H9 (cell line): Measurements from ENCODE around the gene C2orf72. TPM values are rescaled to one million over a fixed set of nuclear protein-coding genes. Genes with fewer than 3 reads are reported as not detected.

Experiments
- DNase-seq: peaks from one replicate; pipeline ENCODE4 v3.0.0-alpha.2; 2017
- H2AFZ ChIP-seq: one replicate; pipeline ENCODE4 v1.6.1; 2013; ENCODE audit warnings: mild to moderate bottlenecking, low read length, control low read depth, moderate library complexity
- H2AK5ac ChIP-seq: 2 replicates; pipeline ENCODE4 v1.6.1; 2013; ENCODE audit warnings: low read length, control low read depth, mixed read lengths; ENCODE audit not compliant: insufficient read length
- H2BK120ac ChIP-seq: one replicate; pipeline ENCODE4 v1.6.1; 2013; ENCODE audit warnings: low read depth, mild to moderate bottlenecking, low read length, control low read depth, inconsistent platforms; ENCODE audit not compliant: poor library complexity, severe bottlenecking
- H2BK12ac ChIP-seq: 2 replicates; pipeline ENCODE4 v1.6.1; 2013; ENCODE audit warnings: low read length, control low read depth, mixed read lengths, low read depth; ENCODE audit not compliant: insufficient read length
- H2BK15ac ChIP-seq: 2 replicates; pipeline ENCODE4 v1.6.1; 2013; ENCODE audit warnings: low read depth, low read length, control low read depth
- H2BK20ac ChIP-seq: one replicate; pipeline ENCODE4 v1.6.1; 2013; ENCODE audit warnings: low read depth, mild to moderate bottlenecking, low read length, control low read depth, inconsistent platforms; ENCODE audit not compliant: poor library complexity, severe bottlenecking
- H2BK5ac ChIP-seq: 2 replicates; pipeline ENCODE4 v1.6.1; 2013; ENCODE audit warnings: low read length, control low read depth, mixed read lengths; ENCODE audit not compliant: insufficient read length
- H3K14ac ChIP-seq: 2 replicates; pipeline ENCODE4 v1.6.1; 2013; ENCODE audit warnings: low read length, control low read depth; ENCODE audit not compliant: insufficient read depth
- H3K18ac ChIP-seq: 2 replicates; pipeline ENCODE4 v1.6.1; 2013; ENCODE audit warnings: low read depth, mild to moderate bottlenecking, mixed read lengths, low read length, control low read depth; ENCODE audit not compliant: insufficient read length
- H3K23ac ChIP-seq: 2 replicates; pipeline ENCODE4 v1.6.1; 2013; ENCODE audit warnings: low read length, control low read depth, mixed read lengths, low read depth; ENCODE audit not compliant: insufficient read length
- H3K23me2 ChIP-seq: 2 replicates; pipeline ENCODE4 v1.6.1; 2013; ENCODE audit warnings: low read depth, mild to moderate bottlenecking, mixed read lengths, low read length, control low read depth; ENCODE audit not compliant: insufficient read length, poor library complexity, severe bottlenecking
- H3K27ac ChIP-seq: 2 replicates; pipeline ENCODE4 v1.5.1; 2013; ENCODE audit warnings: low read length, control low read depth, mixed read lengths, low read depth; ENCODE audit not compliant: insufficient read length
- H3K27me3 ChIP-seq: 2 replicates; pipeline ENCODE4 v1.6.1; 2013; ENCODE audit warnings: low read length, control low read depth, inconsistent platforms; ENCODE audit not compliant: insufficient read depth
- H3K4ac ChIP-seq: 2 replicates; pipeline ENCODE4 v1.6.1; 2013; ENCODE audit warnings: low read depth, mild to moderate bottlenecking, control low read depth, inconsistent platforms, low read length, moderate library complexity
- H3K4me1 ChIP-seq: 2 replicates; pipeline ENCODE4 v1.6.1; 2013; ENCODE audit warnings: low read length, control low read depth, inconsistent platforms; ENCODE audit not compliant: insufficient read depth
- H3K4me2 ChIP-seq: 2 replicates; pipeline ENCODE4 v1.6.1; 2013; ENCODE audit warnings: low read length, control low read depth, mixed read lengths; ENCODE audit not compliant: insufficient read length, insufficient read depth
- H3K56ac ChIP-seq: 2 replicates; pipeline ENCODE4 v1.6.1; 2013; ENCODE audit warnings: low read depth, mild to moderate bottlenecking, mixed read lengths, low read length, control low read depth; ENCODE audit not compliant: insufficient read length
- H3K79me1 ChIP-seq: 2 replicates; pipeline ENCODE4 v1.6.1; 2013; ENCODE audit warnings: low read depth, mild to moderate bottlenecking, moderate library complexity, low read length, control low read depth, inconsistent platforms; ENCODE audit not compliant: insufficient read depth, poor library complexity, severe bottlenecking
- H3K79me2 ChIP-seq: 2 replicates; pipeline ENCODE4 v1.6.1; 2013; ENCODE audit warnings: low read length, control low read depth, inconsistent platforms; ENCODE audit not compliant: insufficient read depth
- H3K9ac ChIP-seq: 2 replicates; pipeline ENCODE4 v1.6.1; 2013; ENCODE audit warnings: low read length, control low read depth, mixed read lengths; ENCODE audit not compliant: insufficient read length; ENCODE audit errors: extremely low read depth
- H3K9me3 ChIP-seq: one replicate; pipeline ENCODE4 v1.6.1; 2013; ENCODE audit warnings: low read depth, low read length, inconsistent platforms; ENCODE audit not compliant: control insufficient read depth
- H3T11ph ChIP-seq: one replicate; pipeline ENCODE4 v1.6.1; 2013; ENCODE audit warnings: mild to moderate bottlenecking, low read length, control low read depth, inconsistent platforms
- H4K20me1 ChIP-seq: one replicate; pipeline ENCODE4 v1.6.1; 2013; ENCODE audit not compliant: control insufficient read depth, insufficient read length, insufficient read depth
- H4K5ac ChIP-seq: 2 replicates; pipeline ENCODE4 v1.6.1; 2013; ENCODE audit warnings: low read depth, mild to moderate bottlenecking, mixed read lengths, low read length, control low read depth; ENCODE audit not compliant: insufficient read length
- H4K8ac ChIP-seq: replicated peaks from 2 replicates; pipeline ENCODE4 v1.6.1; 2013; ENCODE audit warnings: low read length, control low read depth, mixed read lengths, low read depth; ENCODE audit not compliant: insufficient read length
- H4K91ac ChIP-seq: 2 replicates; pipeline ENCODE4 v1.6.1; 2013; ENCODE audit warnings: low read depth, mild to moderate bottlenecking, moderate library complexity, mixed read lengths, low read length, control low read depth; ENCODE audit not compliant: insufficient read length
- H3K27ac Mint-ChIP-seq, 3 experiments: 2 replicates in 2 of 3; 3 replicates in 1 of 3; pipeline ENCODE4 v1.8.0; 2020 to 2021; ENCODE audit warnings: mixed read lengths in 3 of 3, mild to moderate bottlenecking in 1 of 3, moderate library complexity in 1 of 3
- H3K27me3 Mint-ChIP-seq: 2 replicates; pipeline ENCODE4 v1.8.0; 2021; ENCODE audit warnings: low read depth, mild to moderate bottlenecking, moderate library complexity, mixed read lengths
- H3K36me3 Mint-ChIP-seq, 3 experiments: 2 replicates in 2 of 3; 3 replicates in 1 of 3; pipeline ENCODE4 v1.8.0; 2020 to 2021; ENCODE audit warnings: low read depth in 3 of 3, mixed read lengths in 3 of 3; ENCODE audit not compliant: insufficient read depth in 1 of 3
- H3K4me1 Mint-ChIP-seq, 2 experiments: 2 replicates each; pipeline ENCODE4 v1.8.0; 2020; ENCODE audit warnings: mixed read lengths in 2 of 2
- H3K4me3 Mint-ChIP-seq, 2 experiments: 2 replicates in 1 of 2; 3 replicates in 1 of 2; pipeline ENCODE4 v1.8.0; 2020 to 2021; ENCODE audit warnings: mild to moderate bottlenecking in 2 of 2, mixed read lengths in 2 of 2, moderate library complexity in 1 of 2
- H3K9me3 Mint-ChIP-seq, 2 experiments: 2 replicates in 1 of 2; 3 replicates in 1 of 2; pipeline ENCODE4 v1.8.0; 2020; ENCODE audit warnings: mild to moderate bottlenecking in 2 of 2, mixed read lengths in 2 of 2, moderate library complexity in 1 of 2
- WGBS: extraction: QIAGEN DNeasy Blood & Tissue Kit; methylation state at CpG from one replicate; pipeline ENCODE4 v1.1.7; 2013; ENCODE audit warnings: missing lambda C conversion rate, low lambda C conversion rate, mixed read lengths; ENCODE audit not compliant: insufficient read length; ENCODE audit errors: extremely low coverage; 5-methylcytosine and 5-hydroxymethylcytosine counted together
- total RNA-seq: library from RNA; stranded (reverse); gene quantifications from 2 replicates; pipeline ENCODE4 v1.2.1, GENCODE V29; 2021
- TF ChIP-seq, protein P1 (sequence below): fragments of 200-600 bp; sonication (generic); conservative IDR thresholded peaks from 3 replicates; pipeline ENCODE4 v1.8.0; 2021; ENCODE audit warnings: antibody characterized with exemption, mild to moderate bottlenecking

C2orf72 gene
- total RNA-seq, 1 experiment from 2014 or later, result 1.0 TPM

DNA sequence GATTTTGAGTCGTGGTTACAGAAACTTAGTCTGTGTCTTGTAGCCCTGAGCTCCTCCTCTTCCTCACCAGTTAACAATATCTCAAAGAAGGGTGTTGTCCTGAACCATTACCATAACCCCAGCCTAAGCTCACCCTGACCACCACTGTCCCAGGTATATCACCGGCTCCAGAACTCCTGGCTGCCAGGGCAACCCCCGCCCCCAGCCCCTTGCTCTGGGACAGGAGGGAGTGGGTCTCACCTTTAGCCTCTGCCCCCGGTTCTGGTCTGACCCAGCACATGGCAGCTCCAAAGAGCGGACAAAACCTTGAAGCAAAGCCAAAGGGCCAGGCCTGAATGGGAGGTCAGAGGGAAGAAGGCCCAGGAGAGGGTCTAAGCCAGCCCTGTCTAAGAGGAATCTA lies 13.8 kb downstream of the C2orf72 start:
- H4K8ac ChIP-seq, result no peak overlapping the region
- H2AK5ac ChIP-seq, result no peak overlapping the region
- no peaks in the 10 kb centered on the region for H3K23me2 ChIP-seq
- H3K9me3 ChIP-seq, result no peaks in the 10 kb centered on the region
- H3K4me2 ChIP-seq, result no peak overlapping the region
- no peak overlapping the region for H3T11ph ChIP-seq
- no peaks in the 10 kb centered on the region for H4K20me1 ChIP-seq
- H4K5ac ChIP-seq, result no peak overlapping the region
- no peaks in the 10 kb centered on the region for H3K79me1 ChIP-seq
- H3K18ac ChIP-seq, result no peak overlapping the region
- no peak overlapping the region for H3K27ac ChIP-seq
- TF ChIP-seq, protein P1, sequence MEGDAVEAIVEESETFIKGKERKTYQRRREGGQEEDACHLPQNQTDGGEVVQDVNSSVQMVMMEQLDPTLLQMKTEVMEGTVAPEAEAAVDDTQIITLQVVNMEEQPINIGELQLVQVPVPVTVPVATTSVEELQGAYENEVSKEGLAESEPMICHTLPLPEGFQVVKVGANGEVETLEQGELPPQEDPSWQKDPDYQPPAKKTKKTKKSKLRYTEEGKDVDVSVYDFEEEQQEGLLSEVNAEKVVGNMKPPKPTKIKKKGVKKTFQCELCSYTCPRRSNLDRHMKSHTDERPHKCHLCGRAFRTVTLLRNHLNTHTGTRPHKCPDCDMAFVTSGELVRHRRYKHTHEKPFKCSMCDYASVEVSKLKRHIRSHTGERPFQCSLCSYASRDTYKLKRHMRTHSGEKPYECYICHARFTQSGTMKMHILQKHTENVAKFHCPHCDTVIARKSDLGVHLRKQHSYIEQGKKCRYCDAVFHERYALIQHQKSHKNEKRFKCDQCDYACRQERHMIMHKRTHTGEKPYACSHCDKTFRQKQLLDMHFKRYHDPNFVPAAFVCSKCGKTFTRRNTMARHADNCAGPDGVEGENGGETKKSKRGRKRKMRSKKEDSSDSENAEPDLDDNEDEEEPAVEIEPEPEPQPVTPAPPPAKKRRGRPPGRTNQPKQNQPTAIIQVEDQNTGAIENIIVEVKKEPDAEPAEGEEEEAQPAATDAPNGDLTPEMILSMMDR, result no peak
- H3K56ac ChIP-seq, result no peak overlapping the region
- no peaks in the 10 kb centered on the region for H3K4me1 ChIP-seq
- Mint-ChIP-seq H3K27ac (no peak overlapping the region), H3K27me3 (peaks cover 64% of the 10 kb centered on the region), H3K36me3 (no peaks in the 10 kb centered on the region), H3K9me3 (no peaks in the 10 kb centered on the region), H3K4me3 (no peak overlapping the region), H3K4me1 (peaks cover 7 to 14% of the 10 kb centered on the region in 2 experiments; a peak in 3 of 4 replicates)
- no peak overlapping the region for H3K9ac ChIP-seq
- no peak overlapping the region for H3K4ac ChIP-seq
- no peak overlapping the region for H3K23ac ChIP-seq
- H2BK12ac ChIP-seq, result no peak overlapping the region
- DNase-seq, result no peak
- H2AFZ ChIP-seq, result no peak overlapping the region
- H2BK120ac ChIP-seq, result no peak overlapping the region
- no peaks in the 10 kb centered on the region for H3K79me2 ChIP-seq
- H2BK20ac ChIP-seq, result no peak overlapping the region
- peaks cover 1% of the 10 kb centered on the region; the same call in 1 of the 2 replicates for H3K27me3 ChIP-seq
- no peak overlapping the region for H2BK15ac ChIP-seq
- H3K14ac ChIP-seq, result no peak overlapping the region
- no peak overlapping the region for H4K91ac ChIP-seq
- WGBS, result no CpG with 5 or more reads among the region's 5 CpGs
- H2BK5ac ChIP-seq, result no peak overlapping the region
